GM19023 (cell line): ENCODE data around the gene PTPN12.

ENCODE experiments used
- ATAC-seq: cut with Tn5 transposase; IDR thresholded peaks from one replicate; pipeline ENCODE4 v1.9.1; 2021; ENCODE audit warnings: mild to moderate bottlenecking, moderate library complexity; ENCODE audit not compliant: unreplicated experiment

The PTPN12 gene

DNA sequence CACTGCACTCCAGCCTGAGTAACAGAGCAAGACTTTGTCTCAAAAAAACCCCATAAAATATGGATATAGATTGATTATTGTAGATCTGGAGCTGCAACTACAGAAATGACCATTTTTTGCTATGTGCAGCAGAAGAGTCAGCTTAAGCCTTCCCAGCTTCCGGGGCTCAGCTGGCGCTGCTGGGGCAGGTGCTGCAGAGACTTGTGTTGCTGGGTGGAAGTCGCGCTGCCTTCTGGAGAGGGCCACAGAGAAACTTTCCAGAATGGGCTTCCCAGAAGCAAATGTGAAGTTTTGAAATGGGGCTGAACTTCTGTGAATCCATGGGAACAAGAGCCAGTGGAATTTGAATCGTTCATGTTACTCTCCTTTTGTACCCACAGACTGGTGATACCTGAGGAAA lies 121.8 kb downstream of the PTPN12 start:
- no peak for ATAC-seq

DNA sequence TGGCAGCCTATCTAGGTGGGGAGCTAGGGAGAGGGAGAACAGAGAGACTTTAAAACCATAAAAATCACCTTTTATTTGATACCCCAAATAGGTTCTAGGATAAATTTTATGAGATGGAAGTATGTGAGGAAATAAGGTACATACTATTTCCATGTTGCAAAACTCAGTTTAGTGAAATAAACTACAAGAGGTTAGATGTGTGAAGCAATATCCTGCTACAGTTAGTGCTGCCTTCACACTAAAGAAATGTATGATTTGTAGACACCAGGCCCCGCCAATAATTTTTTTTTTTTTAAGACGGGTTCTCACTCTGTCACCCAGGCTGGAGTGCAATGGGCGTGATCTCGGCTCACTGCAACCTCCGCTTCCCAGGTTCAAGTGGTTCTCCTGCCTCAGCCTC lies 124.7 kb downstream of the PTPN12 start:
- no peak for ATAC-seq

DNA sequence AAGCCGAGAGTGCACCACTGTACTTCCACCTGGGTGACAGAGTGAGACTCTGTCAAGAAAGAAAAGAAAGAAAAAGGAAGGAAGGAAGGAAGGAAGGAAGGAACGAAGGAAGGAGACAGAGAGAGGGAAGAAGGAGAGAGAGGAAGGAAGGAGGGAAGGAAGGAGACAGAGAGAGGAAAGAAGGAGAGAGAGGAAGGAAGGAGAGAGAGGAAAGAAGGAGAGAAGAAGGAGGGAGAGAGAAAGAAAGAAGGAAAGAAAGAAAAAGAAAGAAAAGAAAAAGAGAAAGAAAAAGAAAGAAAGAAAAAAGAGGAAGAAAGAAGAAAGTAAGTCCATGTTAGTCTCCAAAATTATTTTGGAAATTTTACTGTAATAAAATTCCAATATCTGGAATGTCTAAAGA lies 125.8 kb downstream of the PTPN12 start:
- no peak for ATAC-seq

DNA sequence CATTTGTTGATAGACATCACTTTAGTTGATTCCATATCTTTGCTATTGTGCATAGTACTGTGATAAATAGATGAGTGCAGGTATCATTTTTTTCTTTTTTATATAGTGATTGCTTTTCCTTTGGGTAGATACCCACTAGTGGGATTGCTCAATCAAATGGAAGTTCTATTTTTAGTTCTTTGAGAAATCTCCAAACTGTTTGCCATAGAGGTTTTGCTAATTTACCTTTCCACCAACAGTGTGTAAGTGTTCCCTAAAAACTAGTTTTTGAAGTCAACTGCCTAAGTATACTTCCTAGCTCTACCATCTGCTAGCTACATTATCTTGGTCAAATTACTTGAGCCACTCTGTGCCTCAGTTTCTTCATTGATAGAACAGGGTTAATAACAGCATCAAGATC lies 127.6 kb downstream of the PTPN12 start:
- no peak for ATAC-seq

DNA sequence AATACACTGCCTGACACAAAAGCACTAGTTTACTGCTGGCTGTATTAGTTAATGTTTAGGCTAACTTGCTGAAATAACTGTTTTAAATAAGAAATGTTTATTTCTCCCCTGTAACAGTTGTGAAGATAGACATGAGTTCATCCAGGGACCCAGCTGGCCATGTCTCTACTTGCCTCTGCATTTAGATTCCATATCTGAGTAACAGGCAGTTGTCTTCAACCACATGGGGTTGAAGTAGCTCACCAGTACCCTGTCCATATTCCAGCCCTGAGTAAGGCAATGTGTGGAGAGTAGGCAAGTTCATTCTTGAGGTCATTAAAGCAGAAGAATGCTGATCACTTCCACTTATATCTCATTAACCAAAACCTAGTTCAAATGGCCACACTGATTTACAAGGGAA lies 128.1 kb downstream of the PTPN12 start:
- ATAC-seq = no peak

DNA sequence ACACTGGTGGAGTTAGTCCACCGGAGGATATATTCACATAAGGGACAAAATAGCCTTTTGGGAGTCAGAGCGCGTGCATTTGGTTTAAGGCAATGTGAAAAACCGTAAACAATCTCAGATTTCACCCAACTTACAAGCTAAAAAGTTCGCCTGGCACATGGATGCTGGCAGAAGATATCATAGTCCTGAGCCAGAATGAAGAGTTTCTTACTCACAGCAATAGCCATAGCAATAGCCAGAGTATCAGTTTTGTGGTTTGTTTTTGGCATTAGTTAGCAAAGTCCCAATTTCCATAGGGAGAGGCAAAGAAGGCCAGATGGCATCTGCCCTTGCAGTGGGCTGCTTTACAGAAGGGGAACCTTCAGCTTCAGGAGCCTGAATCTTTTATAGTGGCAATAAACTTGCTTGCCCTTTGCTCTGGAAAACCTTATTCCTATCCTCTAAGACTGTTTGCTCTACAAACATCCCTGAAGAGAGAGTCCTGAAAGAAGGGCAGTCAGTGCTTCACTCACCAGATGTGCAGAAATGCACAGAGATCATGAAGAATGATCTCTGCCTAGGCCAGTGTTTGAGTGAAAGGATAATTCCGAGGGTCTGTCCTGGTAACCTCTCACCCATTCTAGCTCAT lies 130.5 kb downstream of the PTPN12 start:
- ATAC-seq = no peak

DNA sequence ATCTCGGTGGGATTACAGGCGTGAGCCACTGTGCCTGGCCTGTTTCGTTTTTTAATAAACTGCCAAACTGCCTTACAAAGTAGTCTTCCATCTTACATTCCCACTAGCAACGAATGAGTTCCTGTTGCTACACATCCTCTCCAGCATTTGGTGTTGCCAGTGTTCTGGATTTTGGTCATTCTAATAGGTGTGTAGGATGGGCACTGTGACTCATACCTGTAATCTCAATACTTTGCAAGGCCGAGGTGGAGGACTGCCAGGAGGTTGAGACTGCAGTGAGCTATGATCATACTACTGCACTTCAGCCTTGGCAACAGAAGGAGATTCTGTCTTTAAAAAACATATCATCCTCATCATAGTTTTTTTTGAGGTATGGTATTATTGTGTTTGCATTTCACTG lies 137.8 kb downstream of the PTPN12 start:
- peak; percentile 77 for ATAC-seq

DNA sequence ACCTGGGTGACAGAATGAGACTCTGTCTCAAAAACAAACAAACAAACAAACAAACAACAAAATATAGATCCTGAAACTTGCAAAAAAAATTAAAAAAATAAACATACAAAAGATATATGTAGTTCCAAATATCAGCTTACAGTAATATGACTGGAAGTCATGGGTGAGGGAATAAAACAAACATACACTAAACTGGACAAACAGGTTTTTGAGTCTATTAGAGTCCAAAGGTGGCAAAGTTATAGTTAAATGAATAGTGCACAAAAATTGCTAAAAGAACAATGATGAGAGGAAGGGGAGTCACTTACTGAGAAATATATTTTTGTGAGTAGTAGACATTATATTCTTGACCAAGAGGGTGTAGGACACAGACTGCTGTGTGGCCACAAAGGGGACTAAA lies 142.5 kb downstream of the PTPN12 start:
- ATAC-seq = no peak

DNA sequence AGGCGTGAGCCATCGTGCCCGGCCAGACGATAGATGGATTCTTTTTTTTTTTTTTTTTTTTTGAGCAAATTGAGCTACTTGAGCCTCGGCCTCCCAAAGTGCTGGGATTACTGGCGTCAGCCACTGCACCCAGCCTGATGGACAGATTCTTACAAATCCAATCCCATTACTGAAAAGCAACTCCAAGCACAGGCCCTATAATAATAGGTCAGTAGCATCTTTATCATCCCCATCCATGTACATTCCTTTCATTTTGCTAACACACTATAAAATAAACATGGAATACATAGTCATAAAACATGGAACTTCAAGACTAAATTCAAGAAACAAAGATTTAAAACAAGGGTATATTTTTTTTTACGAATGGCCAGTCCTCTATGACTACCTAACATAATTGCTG lies 143.2 kb downstream of the PTPN12 start:
- ATAC-seq = no peak

DNA sequence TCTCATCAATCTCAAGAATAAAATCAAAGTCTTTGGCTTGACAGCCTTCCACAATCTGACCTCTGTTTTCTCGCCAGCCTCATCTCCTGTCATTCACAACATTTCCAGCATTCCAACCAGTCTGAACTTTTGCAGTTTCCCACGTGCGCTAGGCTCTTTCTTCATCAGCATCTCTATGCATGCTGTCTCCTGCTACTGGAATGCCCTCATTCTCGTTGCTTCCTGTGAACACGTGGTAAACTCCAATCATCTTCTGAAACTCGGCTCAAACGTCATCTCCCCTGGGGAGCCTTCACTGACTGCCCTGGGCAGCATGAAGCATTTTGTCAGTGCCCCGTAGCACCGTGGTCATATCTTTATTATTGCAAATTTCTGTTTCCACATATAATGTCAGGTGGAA lies 146.9 kb downstream of the PTPN12 start:
- no peak for ATAC-seq

DNA sequence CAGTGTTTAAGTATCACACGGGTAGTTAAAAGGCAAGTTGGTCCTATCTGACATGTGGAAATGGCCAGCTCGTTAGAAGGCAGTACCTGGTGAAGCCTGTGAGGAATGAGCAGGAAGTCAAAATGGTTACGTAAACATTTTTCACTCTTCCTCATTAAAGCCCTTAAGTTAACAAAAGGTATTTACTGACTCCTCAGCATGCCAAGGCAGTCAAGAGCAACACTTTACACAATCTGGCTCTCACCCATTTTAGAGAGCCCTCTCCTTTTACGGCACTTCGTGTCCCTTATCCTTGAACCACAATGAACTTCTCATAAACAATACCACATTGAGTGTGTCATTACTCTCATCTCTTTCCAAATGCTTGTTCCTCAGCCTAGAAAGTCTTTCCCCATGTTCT lies 148.1 kb downstream of the PTPN12 start:
- ATAC-seq = no peak

DNA sequence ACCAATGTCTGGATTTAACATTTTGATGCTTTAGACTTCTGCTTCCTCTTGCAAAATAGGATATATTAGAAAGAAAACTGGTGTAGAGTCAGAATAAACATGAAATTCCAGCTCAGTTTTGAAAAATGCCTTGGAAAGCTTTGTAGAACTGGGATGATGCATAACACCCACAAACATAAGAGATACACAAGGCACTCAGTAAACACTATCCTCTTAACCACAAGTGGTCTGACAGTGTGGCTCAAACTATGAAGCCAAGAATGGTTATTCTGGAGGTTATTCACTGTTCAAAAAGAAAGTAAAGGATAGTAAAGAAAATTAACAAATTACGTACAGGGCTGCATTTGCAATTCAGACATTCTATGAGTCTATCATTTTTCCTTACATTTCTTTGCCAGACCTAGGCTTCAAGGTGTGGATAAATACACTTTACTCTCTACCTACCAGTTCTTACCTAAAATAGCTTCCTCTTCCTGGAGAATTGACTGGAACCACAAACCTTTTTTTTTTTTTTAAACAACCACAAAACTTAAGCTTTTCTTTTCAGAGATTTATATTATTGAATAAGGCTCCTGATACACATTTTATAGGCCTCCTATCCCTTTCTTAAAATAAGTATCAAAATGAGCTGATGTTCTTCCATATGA lies 150.1 kb downstream of the PTPN12 start:
- no peak for ATAC-seq

DNA sequence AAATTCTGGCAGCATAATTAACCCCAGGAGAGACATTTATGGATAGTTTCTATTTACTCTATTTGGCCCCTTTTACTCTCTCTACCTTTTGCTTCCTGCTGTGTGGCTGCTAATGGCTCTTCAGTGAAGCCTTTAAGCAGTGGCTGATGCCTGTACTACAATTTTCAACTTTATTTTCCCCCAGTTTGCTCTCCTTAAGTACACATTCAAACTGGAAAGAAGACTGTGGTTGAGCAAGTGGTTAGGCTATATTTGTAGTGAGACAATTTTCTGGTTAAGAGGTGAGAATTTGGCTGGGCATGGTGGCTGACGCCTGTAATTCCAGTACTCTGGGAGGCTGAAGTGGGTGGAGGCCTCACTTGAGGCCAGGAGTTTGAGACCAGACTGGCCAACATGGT lies 150.7 kb downstream of the PTPN12 start:
- no peak for ATAC-seq
